ENCODE data around the gene GRIK1. TPM values are rescaled to one million over a fixed set of nuclear protein-coding genes. Genes with fewer than 3 reads are reported as not detected.

The GRIK1 gene
- total RNA-seq, 4 donors from 2014 or later: 0.30 to 0.76 (median 0.36) TPM

- no peak for DNase-seq (ENCODE audit: low spot score in 2 of 2)
- intact Hi-C loops (cut with DNase I; ENCODE audit: low total_unique reads): no loop called here
- WGBS, 2 donors: 60 to 71% methylated on average over 3 of the region's 3 CpGs
- H3K4me3 ChIP-seq (ENCODE audit: low read depth, poor library complexity, severe bottlenecking): no peak overlapping the region
- no peak for TF ChIP-seq POLR2A (IDR thresholded peaks at IDR 0.05)
- TF ChIP-seq, protein P1, sequence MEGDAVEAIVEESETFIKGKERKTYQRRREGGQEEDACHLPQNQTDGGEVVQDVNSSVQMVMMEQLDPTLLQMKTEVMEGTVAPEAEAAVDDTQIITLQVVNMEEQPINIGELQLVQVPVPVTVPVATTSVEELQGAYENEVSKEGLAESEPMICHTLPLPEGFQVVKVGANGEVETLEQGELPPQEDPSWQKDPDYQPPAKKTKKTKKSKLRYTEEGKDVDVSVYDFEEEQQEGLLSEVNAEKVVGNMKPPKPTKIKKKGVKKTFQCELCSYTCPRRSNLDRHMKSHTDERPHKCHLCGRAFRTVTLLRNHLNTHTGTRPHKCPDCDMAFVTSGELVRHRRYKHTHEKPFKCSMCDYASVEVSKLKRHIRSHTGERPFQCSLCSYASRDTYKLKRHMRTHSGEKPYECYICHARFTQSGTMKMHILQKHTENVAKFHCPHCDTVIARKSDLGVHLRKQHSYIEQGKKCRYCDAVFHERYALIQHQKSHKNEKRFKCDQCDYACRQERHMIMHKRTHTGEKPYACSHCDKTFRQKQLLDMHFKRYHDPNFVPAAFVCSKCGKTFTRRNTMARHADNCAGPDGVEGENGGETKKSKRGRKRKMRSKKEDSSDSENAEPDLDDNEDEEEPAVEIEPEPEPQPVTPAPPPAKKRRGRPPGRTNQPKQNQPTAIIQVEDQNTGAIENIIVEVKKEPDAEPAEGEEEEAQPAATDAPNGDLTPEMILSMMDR (IDR thresholded peaks at IDR 0.05): no peak
These were observed 142.6 kb downstream of the GRIK1 start for GRCh38 chr21:29797155-29797554.

GRCh38 chr21:29793712-29794111, 146.1 kb downstream of the GRIK1 start:
- H3K4me3 ChIP-seq (ENCODE audit: low read depth, poor library complexity, severe bottlenecking): no peak overlapping the region
- intact Hi-C loops (cut with DNase I; ENCODE audit: low total_unique reads): no loop called here
- TF ChIP-seq, protein P1 (IDR thresholded peaks at IDR 0.05): no peak
- no peak for TF ChIP-seq POLR2A (IDR thresholded peaks at IDR 0.05)
- no peak for DNase-seq (ENCODE audit: low spot score in 2 of 2)
- WGBS, 2 donors: 53 to 54% methylated on average over 4 of the region's 4 CpGs

DNA sequence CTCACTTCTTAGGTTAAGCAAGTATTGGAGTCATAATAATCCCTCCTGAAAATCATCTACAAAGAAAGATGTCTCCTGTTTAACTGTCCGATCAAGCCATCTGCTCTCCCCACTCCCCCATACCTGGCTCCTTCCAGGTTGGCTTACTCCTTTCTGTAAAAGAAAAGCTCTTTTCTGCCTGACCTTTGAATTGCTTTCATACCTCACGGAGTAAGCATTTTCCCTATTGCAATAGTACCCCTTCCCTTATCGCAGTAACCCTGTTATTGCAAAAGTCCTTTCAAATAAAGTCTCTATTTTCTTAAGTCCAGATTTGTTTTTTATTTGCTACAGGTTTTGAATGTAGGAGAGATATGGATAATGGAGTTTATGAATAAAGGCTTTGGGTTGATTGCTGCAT, 150.4 kb downstream of the GRIK1 start:
- intact Hi-C loops (cut with DNase I; ENCODE audit: low total_unique reads): no loop called here
- no peak overlapping the region for H3K4me3 ChIP-seq (ENCODE audit: low read depth, poor library complexity, severe bottlenecking)
- WGBS, 2 donors: 72 to 95% methylated on average over 3 of the region's 3 CpGs
- DNase-seq (ENCODE audit: low spot score in 2 of 2): no peak
- TF ChIP-seq, protein P1 (IDR thresholded peaks at IDR 0.05): no peak
- no peak for TF ChIP-seq POLR2A (IDR thresholded peaks at IDR 0.05)

DNA sequence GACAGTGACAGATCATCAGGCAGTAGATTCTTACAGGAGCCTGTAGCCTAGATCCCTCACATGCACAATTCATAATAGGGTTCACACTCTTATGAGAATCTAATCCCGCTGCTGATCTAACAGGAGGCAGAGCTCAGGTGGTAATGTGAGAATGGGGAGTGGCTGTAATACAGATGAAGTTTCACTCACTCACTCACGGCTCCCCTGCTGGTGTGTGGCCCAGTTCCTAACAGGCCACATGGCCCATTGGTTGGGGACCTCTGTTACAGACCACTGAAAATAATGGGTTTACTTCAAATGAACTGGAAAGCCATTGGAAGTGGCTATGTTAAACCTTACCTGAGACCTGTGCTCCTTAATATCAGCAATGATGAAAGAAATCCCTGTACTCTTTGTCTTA, 151.0 kb downstream of the GRIK1 start:
- DNase-seq (ENCODE audit: low spot score in 2 of 2): no peak
- WGBS, 2 donors: 90 to 94% methylated on average over 2 of the region's 2 CpGs
- TF ChIP-seq POLR2A (IDR thresholded peaks at IDR 0.05): no peak
- TF ChIP-seq, protein P1 (IDR thresholded peaks at IDR 0.05): no peak
- intact Hi-C loops (cut with DNase I; ENCODE audit: low total_unique reads): no loop called here
- H3K4me3 ChIP-seq (ENCODE audit: low read depth, poor library complexity, severe bottlenecking): no peak overlapping the region

DNA sequence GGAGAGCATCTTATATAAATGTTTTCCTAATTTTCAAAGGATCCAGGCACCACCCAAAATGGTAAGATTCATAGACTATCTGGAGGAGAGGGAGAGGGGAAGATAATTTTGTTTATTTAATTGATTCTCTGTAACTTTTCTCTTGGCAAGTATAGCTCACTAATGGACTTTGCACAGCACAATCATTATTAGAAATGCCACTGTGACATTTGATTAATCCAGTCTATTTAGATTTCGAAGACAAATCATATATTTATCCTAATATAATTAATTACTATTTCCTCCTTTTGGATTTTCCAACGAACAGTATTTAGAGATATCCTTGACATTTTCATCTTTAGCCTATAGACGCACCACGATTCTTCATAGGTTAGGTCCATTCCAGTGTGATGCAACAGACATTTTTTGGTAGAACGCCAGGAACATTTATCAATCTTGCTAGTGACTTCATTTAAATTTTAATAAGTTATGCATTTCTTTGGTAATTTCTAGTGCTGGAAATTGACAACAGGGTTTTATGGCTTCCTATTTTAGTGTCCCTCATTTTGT, 152.4 kb downstream of the GRIK1 start:
- DNase-seq (ENCODE audit: low spot score in 2 of 2): no peak
- WGBS, 2 donors: 82 to 85% methylated on average over 5 of the region's 5 CpGs
- TF ChIP-seq, protein P1 (IDR thresholded peaks at IDR 0.05): no peak
- no peak for TF ChIP-seq POLR2A (IDR thresholded peaks at IDR 0.05)
- no peak overlapping the region for H3K4me3 ChIP-seq (ENCODE audit: low read depth, poor library complexity, severe bottlenecking)
- intact Hi-C loops (cut with DNase I; ENCODE audit: low total_unique reads): no loop called here
